ENCODE measurements around the gene CHORDC1. TPM values are rescaled to one million over a fixed set of nuclear protein-coding genes. Genes with fewer than 3 reads are reported as not detected.
"Not testable (repeated sequence)": the region's sequence is repeated elsewhere in the genome, so short reads cannot be mapped to it uniquely, and the experiment has no call there.

CHORDC1 gene
- total RNA-seq, 1 donor from 2014 or later, result 30.7 TPM

DNA sequence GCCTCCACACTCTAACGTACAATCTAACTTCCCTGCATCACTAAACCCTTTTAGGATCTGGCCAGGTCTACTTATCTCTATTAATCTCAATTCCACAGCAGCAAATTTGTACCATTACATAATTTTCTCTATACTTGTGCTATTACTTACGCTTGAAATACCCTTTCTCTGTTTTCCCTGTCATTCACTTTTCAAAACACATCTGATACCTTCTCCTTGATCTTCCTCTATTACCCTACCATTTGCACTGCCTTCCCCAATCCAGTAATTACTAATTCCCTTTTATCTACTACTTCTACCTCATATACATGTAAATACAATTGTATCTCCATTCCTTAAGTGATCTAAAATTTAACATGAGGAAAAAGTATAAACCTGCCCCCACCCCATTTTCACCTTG is 14.0 kb downstream of the CHORDC1 start:
- no peaks in the 10 kb centered on the region for H3K9me3 ChIP-seq
- H3K27ac ChIP-seq, result no peak overlapping the region
- H3K27me3 ChIP-seq, result no peaks in the 10 kb centered on the region
- TF ChIP-seq, protein P1, sequence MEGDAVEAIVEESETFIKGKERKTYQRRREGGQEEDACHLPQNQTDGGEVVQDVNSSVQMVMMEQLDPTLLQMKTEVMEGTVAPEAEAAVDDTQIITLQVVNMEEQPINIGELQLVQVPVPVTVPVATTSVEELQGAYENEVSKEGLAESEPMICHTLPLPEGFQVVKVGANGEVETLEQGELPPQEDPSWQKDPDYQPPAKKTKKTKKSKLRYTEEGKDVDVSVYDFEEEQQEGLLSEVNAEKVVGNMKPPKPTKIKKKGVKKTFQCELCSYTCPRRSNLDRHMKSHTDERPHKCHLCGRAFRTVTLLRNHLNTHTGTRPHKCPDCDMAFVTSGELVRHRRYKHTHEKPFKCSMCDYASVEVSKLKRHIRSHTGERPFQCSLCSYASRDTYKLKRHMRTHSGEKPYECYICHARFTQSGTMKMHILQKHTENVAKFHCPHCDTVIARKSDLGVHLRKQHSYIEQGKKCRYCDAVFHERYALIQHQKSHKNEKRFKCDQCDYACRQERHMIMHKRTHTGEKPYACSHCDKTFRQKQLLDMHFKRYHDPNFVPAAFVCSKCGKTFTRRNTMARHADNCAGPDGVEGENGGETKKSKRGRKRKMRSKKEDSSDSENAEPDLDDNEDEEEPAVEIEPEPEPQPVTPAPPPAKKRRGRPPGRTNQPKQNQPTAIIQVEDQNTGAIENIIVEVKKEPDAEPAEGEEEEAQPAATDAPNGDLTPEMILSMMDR (IDR thresholded peaks at IDR 0.05), result no peak
- no peaks in the 10 kb centered on the region for H3K4me1 ChIP-seq
- no peak for DNase-seq
- H3K36me3 ChIP-seq, result peaks cover 97% of the 10 kb centered on the region
- ATAC-seq, result no peak
- no peak overlapping the region for H3K4me3 ChIP-seq
- intact Hi-C loops (cut with DNase I), result no loop called here

DNA sequence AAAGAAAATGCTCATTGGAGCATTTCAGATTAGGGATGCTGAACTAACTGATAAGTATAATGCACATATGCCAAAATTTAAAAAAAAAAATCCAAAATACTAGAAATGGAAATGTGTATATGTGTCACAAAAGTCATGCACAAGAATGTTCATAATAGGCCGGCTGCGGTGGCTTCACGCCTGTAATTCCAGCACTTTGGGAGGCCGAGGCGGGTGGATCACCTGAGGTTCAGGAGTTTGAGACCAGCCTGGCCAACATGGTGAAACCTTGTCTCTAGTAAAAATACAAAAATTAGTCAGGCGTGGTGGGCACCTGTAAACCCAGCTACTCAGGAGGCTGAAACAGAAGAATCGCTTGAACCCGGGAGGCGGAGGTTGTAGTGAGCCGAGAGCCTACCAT is 14.9 kb downstream of the CHORDC1 start:
- H3K9me3 ChIP-seq; H3K4me1 ChIP-seq; ATAC-seq; intact Hi-C loops (cut with DNase I); H3K27me3 ChIP-seq; H3K4me3 ChIP-seq; H3K27ac ChIP-seq: not testable (repeated sequence)
- peak; percentile 33 for DNase-seq
- peaks cover 96% of the 10 kb centered on the region for H3K36me3 ChIP-seq

DNA sequence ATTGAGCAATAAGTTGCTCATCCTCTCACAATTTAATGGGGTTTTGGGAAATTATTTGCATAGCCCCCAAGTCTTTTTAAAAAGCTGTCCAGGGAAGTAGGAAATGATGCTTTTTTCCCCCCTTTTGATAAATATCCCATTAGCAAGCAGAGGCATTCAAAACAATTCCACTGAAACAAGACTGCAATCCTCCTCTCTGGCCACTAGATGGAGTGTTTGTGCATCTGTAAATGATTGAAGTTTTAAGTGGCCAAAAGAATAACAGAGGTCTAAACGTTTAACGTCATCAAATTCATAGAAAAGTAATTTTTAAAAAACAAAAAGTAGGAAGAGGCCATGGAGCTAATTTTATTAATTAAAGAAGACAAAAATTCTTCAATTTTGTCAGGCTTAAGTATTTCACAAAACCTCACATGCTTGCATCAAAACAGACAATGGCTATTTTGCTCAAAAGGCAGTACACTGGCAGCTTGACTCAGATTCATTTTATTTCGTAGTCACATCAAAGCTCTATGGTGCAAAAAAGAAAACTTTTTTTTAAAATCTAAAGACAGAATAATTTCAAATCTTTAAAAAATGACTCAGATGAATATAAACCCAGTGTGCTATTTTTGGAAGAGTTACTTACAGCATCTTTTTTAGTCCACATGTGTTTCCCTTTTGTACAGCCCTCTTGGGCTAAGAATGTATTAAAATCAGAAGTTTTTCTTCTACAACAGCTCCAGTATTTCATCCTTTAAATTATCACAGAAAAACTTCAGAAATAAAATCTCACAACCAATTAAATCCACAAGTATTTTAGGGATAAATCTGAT is 17.8 kb downstream of the CHORDC1 start:
- intact Hi-C loops (cut with DNase I), result no loop called here
- Histone ChIP-seq H3K4me1 (no peaks in the 10 kb centered on the region), H3K27me3 (no peaks in the 10 kb centered on the region), H3K36me3 (peaks cover 92% of the 10 kb centered on the region), H3K9me3 (no peaks in the 10 kb centered on the region), H3K4me3 (no peak overlapping the region), H3K27ac (no peak overlapping the region)
- TF ChIP-seq, protein P1 (IDR thresholded peaks at IDR 0.05), result peak; percentile 92
- ATAC-seq, result peak; percentile 79
- DNase-seq, result no peak

DNA sequence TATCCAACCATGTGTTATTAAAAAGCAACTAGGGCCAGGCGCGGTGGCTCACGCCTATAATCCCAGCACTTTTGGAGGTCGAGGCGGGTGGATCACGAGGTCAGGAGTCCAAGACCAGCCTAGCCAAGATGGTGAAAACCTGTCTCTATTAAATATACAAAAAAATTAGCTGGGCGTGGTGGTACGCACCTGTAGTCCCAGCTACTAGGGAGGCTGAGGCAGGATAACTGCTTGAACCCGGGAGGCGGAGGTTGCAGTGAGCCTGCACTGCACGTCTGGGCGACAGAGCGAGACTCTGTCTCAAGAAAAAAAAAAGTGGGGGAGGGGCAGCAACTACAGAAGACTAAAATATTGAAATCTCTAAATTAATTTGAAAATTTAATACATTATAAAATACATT is 18.4 kb downstream of the CHORDC1 start:
- TF ChIP-seq, protein P1 (IDR thresholded peaks at IDR 0.05), result no peak
- Histone ChIP-seq H3K9me3 (no peaks in the 10 kb centered on the region), H3K27me3 (no peaks in the 10 kb centered on the region), H3K4me3 (no peak overlapping the region), H3K27ac (no peak overlapping the region), H3K36me3 (peaks cover 86% of the 10 kb centered on the region), H3K4me1 (no peaks in the 10 kb centered on the region)
- ATAC-seq (no peak), DNase-seq (no peak)
- intact Hi-C loops (cut with DNase I), result no loop called here

DNA sequence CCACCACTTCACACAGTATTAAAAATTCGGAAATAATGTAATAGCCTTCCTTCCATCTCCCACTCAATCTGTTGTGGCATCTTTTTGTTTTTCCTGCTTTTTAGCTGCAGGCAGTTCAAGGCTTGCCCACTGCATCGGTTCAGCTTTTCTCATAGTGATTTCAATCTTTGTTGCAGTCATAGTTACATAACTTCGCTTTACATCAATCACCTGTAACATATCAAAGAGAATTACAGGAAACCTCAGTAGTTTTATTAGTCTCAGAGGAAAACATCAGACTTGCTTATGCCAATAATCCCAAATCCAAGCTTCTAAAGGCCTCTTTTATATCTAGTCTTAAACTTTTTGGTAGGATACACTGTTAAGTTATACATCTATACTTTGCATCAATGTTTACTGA is 20.5 kb downstream of the CHORDC1 start:
- no peak for DNase-seq
- Histone ChIP-seq H3K4me1 (no peaks in the 10 kb centered on the region), H3K27me3 (no peaks in the 10 kb centered on the region), H3K36me3 (peaks cover 78% of the 10 kb centered on the region), H3K4me3 (no peak overlapping the region), H3K27ac (no peak overlapping the region), H3K9me3 (no peaks in the 10 kb centered on the region)
- intact Hi-C loops (cut with DNase I), result no loop called here
- no peak for ATAC-seq
- TF ChIP-seq, protein P1 (IDR thresholded peaks at IDR 0.05), result no peak

DNA sequence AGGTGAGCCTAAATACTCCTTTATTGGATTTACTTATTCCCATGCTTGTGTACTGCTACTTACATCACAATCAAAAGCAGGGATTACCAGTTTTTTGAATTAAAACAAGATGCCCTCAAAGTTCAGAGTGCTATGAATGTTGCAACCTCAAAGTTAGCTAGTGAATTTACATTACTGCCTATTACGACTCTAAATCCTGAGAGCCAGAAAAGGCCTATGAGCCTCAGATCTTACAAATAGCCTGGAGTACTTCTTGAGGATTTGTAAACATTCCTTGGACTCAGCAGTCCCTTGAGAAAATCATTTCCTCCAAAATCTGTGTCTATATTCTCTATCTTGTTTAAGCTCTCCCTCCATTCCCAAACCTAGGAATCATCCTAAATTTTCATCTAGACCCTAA is 25.5 kb downstream of the CHORDC1 start:
- H3K4me1 ChIP-seq, result no peaks in the 10 kb centered on the region
- intact Hi-C loops (cut with DNase I), result no loop called here
- peak; percentile 87 for ATAC-seq
- no peak overlapping the region for H3K27ac ChIP-seq
- TF ChIP-seq, protein P1 (IDR thresholded peaks at IDR 0.05), result no peak
- DNase-seq, result no peak
- H3K36me3 ChIP-seq, result peaks cover 29% of the 10 kb centered on the region
- H3K9me3 ChIP-seq, result no peaks in the 10 kb centered on the region
- H3K27me3 ChIP-seq, result no peaks in the 10 kb centered on the region
- H3K4me3 ChIP-seq, result no peak overlapping the region
